ENCODE data around the gene ZFAND3.

The ZFAND3 gene

GRCh38 chr6:38178584-38178886, 359.0 kb downstream of the ZFAND3 start:
- no peaks in the 10 kb centered on the region for H3K9me3 ChIP-seq (ENCODE audit: control insufficient read depth, insufficient read depth, low read length)
- H3K36me3 ChIP-seq (ENCODE audit: control insufficient read depth, insufficient read depth, low read length): no peaks in the 10 kb centered on the region
- H3K27me3 ChIP-seq (ENCODE audit: control insufficient read depth, insufficient read depth, low read length): no peaks in the 10 kb centered on the region
- no peaks in the 10 kb centered on the region for H3K4me1 ChIP-seq (ENCODE audit: control insufficient read depth, insufficient read depth, low read length)
- no peak overlapping the region for H3K27ac ChIP-seq (ENCODE audit: low read length)
- no CpG with 5 or more reads among the region's 2 CpGs for WGBS (ENCODE audit: insufficient coverage, insufficient read length)
- H3K4me3 ChIP-seq (ENCODE audit: low read length): no peak overlapping the region
- DNase-seq (ENCODE audit: low read depth, low spot score): no peak

DNA sequence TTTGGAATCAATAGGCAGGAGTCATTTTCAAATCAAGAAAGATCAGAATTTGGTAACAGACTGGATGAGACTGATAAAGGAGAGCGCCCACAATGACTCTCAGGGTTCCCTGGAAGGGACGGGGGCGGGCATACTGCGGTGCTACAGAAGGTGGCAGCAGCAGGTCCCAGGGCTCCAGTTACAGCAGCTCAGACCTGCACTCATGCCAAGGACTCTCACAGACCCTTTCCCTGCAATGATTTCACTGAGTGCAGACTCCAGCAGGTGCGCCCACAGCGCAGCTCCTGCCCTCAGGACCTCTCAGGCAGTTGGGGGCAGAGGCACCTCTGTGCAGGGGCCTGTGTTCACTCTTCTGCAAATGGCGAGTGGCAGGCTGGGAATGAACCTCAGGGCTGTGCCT, 359.8 kb downstream of the ZFAND3 start:
- Histone ChIP-seq H3K27ac (ENCODE audit: low read length) (no peak overlapping the region), H3K9me3 (ENCODE audit: control insufficient read depth, insufficient read depth, low read length) (no peaks in the 10 kb centered on the region), H3K4me3 (ENCODE audit: low read length) (no peak overlapping the region), H3K27me3 (ENCODE audit: control insufficient read depth, insufficient read depth, low read length) (no peaks in the 10 kb centered on the region), H3K36me3 (ENCODE audit: control insufficient read depth, insufficient read depth, low read length) (no peaks in the 10 kb centered on the region), H3K4me1 (ENCODE audit: control insufficient read depth, insufficient read depth, low read length) (no peaks in the 10 kb centered on the region)
- no CpG with 5 or more reads among the region's 7 CpGs for WGBS (ENCODE audit: insufficient coverage, insufficient read length)
- DNase-seq (ENCODE audit: low read depth, low spot score): no peak

GRCh38 chr6:38179794-38180430, 360.4 kb downstream of the ZFAND3 start:
- WGBS (ENCODE audit: insufficient coverage, insufficient read length): no CpG with 5 or more reads among the region's 12 CpGs
- Histone ChIP-seq H3K4me3 (ENCODE audit: low read length) (no peak overlapping the region), H3K9me3 (ENCODE audit: control insufficient read depth, insufficient read depth, low read length) (no peaks in the 10 kb centered on the region), H3K36me3 (ENCODE audit: control insufficient read depth, insufficient read depth, low read length) (no peaks in the 10 kb centered on the region), H3K27me3 (ENCODE audit: control insufficient read depth, insufficient read depth, low read length) (no peaks in the 10 kb centered on the region), H3K4me1 (ENCODE audit: control insufficient read depth, insufficient read depth, low read length) (no peaks in the 10 kb centered on the region), H3K27ac (ENCODE audit: low read length) (no peak overlapping the region)
- no peak for DNase-seq (ENCODE audit: low read depth, low spot score)

DNA sequence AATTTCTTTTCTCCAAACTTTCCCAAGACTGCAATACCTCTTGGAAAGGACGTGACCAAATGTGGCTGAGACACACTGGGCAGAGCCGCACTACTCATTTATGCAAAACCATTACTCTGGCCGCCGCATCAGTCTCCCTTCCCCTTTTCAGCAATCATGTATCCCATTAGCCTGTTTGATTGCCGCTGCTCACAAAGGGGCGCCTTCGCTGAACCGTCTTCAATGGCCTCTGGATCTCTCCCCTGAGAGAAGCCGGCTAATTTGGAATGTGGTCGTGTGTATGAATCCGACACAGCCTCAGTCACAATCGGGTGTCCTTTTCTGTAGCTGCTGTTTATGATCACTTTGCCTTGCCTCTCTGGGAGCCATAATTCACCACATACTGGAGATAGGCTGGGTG, 361.1 kb downstream of the ZFAND3 start:
- H3K36me3 ChIP-seq (ENCODE audit: control insufficient read depth, insufficient read depth, low read length): no peaks in the 10 kb centered on the region
- DNase-seq (ENCODE audit: low read depth, low spot score): no peak
- no peaks in the 10 kb centered on the region for H3K4me1 ChIP-seq (ENCODE audit: control insufficient read depth, insufficient read depth, low read length)
- no CpG with 5 or more reads among the region's 12 CpGs for WGBS (ENCODE audit: insufficient coverage, insufficient read length)
- H3K4me3 ChIP-seq (ENCODE audit: low read length): no peak overlapping the region
- no peaks in the 10 kb centered on the region for H3K27me3 ChIP-seq (ENCODE audit: control insufficient read depth, insufficient read depth, low read length)
- H3K9me3 ChIP-seq (ENCODE audit: control insufficient read depth, insufficient read depth, low read length): no peaks in the 10 kb centered on the region
- no peak overlapping the region for H3K27ac ChIP-seq (ENCODE audit: low read length)

- Histone ChIP-seq H3K4me3 (ENCODE audit: low read length) (no peak overlapping the region), H3K9me3 (ENCODE audit: control insufficient read depth, insufficient read depth, low read length) (no peaks in the 10 kb centered on the region), H3K36me3 (ENCODE audit: control insufficient read depth, insufficient read depth, low read length) (no peaks in the 10 kb centered on the region), H3K4me1 (ENCODE audit: control insufficient read depth, insufficient read depth, low read length) (no peaks in the 10 kb centered on the region; the same call in 1 of the 2 replicates), H3K27me3 (ENCODE audit: control insufficient read depth, insufficient read depth, low read length) (no peaks in the 10 kb centered on the region), H3K27ac (ENCODE audit: low read length) (no peak overlapping the region)
- WGBS (ENCODE audit: insufficient coverage, insufficient read length): no CpG with 5 or more reads among the region's 6 CpGs
- no peak for DNase-seq (ENCODE audit: low read depth, low spot score)
Observed at GRCh38 chr6:38182426-38182825, 362.9 kb downstream of the ZFAND3 start.

DNA sequence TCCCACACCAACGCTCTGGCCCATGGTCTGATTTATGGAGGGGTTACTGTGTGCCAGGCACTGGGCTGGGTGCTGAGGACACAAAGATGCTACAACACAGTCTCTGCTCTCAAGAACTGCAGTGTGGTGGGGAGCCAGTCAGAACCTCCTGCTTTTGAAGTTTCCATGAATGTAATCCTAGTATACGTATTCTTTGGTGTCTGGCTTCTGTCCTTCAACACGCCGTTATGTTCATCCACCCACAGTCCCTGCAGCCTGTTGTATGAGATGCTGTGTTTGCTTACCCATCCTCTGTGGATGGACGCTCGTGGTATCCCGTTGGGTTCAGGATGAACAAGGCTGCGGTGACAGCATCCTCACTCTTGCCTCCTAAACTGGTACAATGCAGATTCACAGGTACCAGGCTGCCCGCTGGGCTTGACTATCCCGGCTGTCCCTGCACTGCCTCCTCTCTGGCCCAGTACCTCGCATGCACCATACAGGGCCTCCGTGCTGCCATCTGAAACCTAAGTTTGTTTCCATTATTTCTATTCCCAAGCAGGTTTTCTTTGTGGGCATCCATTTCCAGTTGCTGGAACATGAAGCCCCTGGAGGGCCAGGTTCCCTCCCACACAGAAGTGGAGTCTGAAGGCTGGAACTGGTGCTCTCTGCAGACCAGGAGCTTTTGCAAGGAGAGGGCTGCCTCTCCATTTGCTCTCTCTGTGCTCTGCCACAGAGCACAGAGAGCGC, 364.5 kb downstream of the ZFAND3 start:
- Histone ChIP-seq H3K27ac (ENCODE audit: low read length) (no peak overlapping the region), H3K27me3 (ENCODE audit: control insufficient read depth, insufficient read depth, low read length) (no peaks in the 10 kb centered on the region), H3K4me1 (ENCODE audit: control insufficient read depth, insufficient read depth, low read length) (no peaks in the 10 kb centered on the region; the same call in 1 of the 2 replicates), H3K4me3 (ENCODE audit: low read length) (no peak overlapping the region), H3K9me3 (ENCODE audit: control insufficient read depth, insufficient read depth, low read length) (no peaks in the 10 kb centered on the region), H3K36me3 (ENCODE audit: control insufficient read depth, insufficient read depth, low read length) (no peaks in the 10 kb centered on the region)
- no CpG with 5 or more reads among the region's 13 CpGs for WGBS (ENCODE audit: insufficient coverage, insufficient read length)
- no peak for DNase-seq (ENCODE audit: low read depth, low spot score)

DNA sequence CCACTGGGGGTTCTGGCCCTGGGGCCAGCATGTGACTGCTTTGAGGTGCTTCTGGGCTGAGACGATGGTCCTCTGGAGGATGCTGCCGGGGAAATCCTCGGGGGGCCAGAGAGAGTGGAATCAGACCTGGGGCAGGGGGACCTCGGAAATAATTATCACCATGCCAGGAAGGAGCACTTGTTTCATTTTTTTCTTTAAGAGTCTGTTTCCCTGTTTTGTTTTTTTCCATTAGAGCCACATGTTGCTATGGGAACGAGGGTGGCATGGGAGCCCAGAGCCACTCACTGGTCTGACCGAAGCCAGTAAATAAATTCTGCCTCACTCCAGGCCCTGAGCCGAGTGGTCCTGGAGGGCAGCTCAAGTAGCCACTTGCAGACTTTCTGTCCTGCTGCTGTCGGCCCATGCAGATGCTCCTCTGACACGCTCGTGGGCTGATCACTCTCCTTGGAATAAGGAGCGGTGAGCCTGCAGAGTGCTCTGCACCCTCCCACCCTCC, 365.1 kb downstream of the ZFAND3 start:
- no peak for DNase-seq (ENCODE audit: low read depth, low spot score)
- Histone ChIP-seq H3K27ac (ENCODE audit: low read length) (no peak overlapping the region), H3K9me3 (ENCODE audit: control insufficient read depth, insufficient read depth, low read length) (no peaks in the 10 kb centered on the region), H3K4me1 (ENCODE audit: control insufficient read depth, insufficient read depth, low read length) (no peaks in the 10 kb centered on the region; the same call in 1 of the 2 replicates), H3K36me3 (ENCODE audit: control insufficient read depth, insufficient read depth, low read length) (no peaks in the 10 kb centered on the region), H3K4me3 (ENCODE audit: low read length) (no peak overlapping the region), H3K27me3 (ENCODE audit: control insufficient read depth, insufficient read depth, low read length) (no peaks in the 10 kb centered on the region)
- no CpG with 5 or more reads among the region's 11 CpGs for WGBS (ENCODE audit: insufficient coverage, insufficient read length)

- DNase-seq (ENCODE audit: low read depth, low spot score): no peak
- H3K4me3 ChIP-seq (ENCODE audit: low read length): no peak overlapping the region
- no CpG with 5 or more reads among the region's 6 CpGs for WGBS (ENCODE audit: insufficient coverage, insufficient read length)
- no peaks in the 10 kb centered on the region; the same call in 1 of the 2 replicates for H3K4me1 ChIP-seq (ENCODE audit: control insufficient read depth, insufficient read depth, low read length)
- no peak overlapping the region for H3K27ac ChIP-seq (ENCODE audit: low read length)
- H3K9me3 ChIP-seq (ENCODE audit: control insufficient read depth, insufficient read depth, low read length): no peaks in the 10 kb centered on the region
- no peaks in the 10 kb centered on the region for H3K27me3 ChIP-seq (ENCODE audit: control insufficient read depth, insufficient read depth, low read length)
- H3K36me3 ChIP-seq (ENCODE audit: control insufficient read depth, insufficient read depth, low read length): no peaks in the 10 kb centered on the region
Observed at GRCh38 chr6:38185244-38185643, 365.7 kb downstream of the ZFAND3 start.

GRCh38 chr6:38185752-38186151, 366.2 kb downstream of the ZFAND3 start:
- H3K27ac ChIP-seq (ENCODE audit: low read length): no peak overlapping the region
- H3K4me3 ChIP-seq (ENCODE audit: low read length): no peak overlapping the region
- no peaks in the 10 kb centered on the region; the same call in 1 of the 2 replicates for H3K4me1 ChIP-seq (ENCODE audit: control insufficient read depth, insufficient read depth, low read length)
- no CpG with 5 or more reads among the region's 8 CpGs for WGBS (ENCODE audit: insufficient coverage, insufficient read length)
- no peaks in the 10 kb centered on the region for H3K36me3 ChIP-seq (ENCODE audit: control insufficient read depth, insufficient read depth, low read length)
- no peaks in the 10 kb centered on the region for H3K9me3 ChIP-seq (ENCODE audit: control insufficient read depth, insufficient read depth, low read length)
- H3K27me3 ChIP-seq (ENCODE audit: control insufficient read depth, insufficient read depth, low read length): no peaks in the 10 kb centered on the region
- no peak for DNase-seq (ENCODE audit: low read depth, low spot score)

DNA sequence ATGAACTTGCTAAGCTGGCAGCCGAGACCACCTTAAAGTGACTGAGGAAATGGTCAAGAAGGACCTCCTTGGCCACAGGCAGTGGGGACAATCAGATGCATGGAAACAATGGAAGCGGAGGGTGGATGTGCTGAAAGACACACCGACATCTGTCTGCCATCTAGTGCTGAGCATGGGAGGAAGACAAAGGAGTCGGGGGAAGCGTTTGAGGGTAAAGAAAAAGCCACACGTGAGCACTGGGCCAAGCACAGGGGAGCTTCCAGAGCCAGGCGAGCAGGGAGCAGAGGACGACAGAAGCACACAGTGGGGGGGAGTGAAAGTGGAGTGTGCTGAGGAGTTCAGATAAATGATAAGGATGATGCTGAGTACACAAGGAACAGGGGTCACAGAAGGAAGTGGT, 367.8 kb downstream of the ZFAND3 start:
- Histone ChIP-seq H3K27me3 (ENCODE audit: control insufficient read depth, insufficient read depth, low read length) (no peaks in the 10 kb centered on the region), H3K27ac (ENCODE audit: low read length) (no peak overlapping the region), H3K9me3 (ENCODE audit: control insufficient read depth, insufficient read depth, low read length) (no peaks in the 10 kb centered on the region), H3K4me3 (ENCODE audit: low read length) (no peak overlapping the region), H3K4me1 (ENCODE audit: control insufficient read depth, insufficient read depth, low read length) (peaks cover 7% of the 10 kb centered on the region), H3K36me3 (ENCODE audit: control insufficient read depth, insufficient read depth, low read length) (no peaks in the 10 kb centered on the region)
- peak; percentile 39 for DNase-seq (ENCODE audit: low read depth, low spot score)
- WGBS (ENCODE audit: insufficient coverage, insufficient read length): no CpG with 5 or more reads among the region's 8 CpGs

Data from iPS DF 6.9 (cell line).